ENCODE measurements around the gene FRMD1. TPM values are rescaled to one million over a fixed set of nuclear protein-coding genes. Genes with fewer than 3 reads are reported as not detected.

Gene FRMD1
- polyA plus RNA-seq, 3 donors = not detected

GRCh38 chr6:168092541-168092940 lies 13.5 kb upstream of the FRMD1 start:
- DNase-seq = no peak
- TF ChIP-seq CTCF (IDR thresholded peaks at IDR 0.05) = no peak
- H3K4me3 Mint-ChIP-seq = no peak overlapping the region

GRCh38 chr6:168091381-168092264 lies 12.6 kb upstream of the FRMD1 start:
- WGBS (ENCODE audit: insufficient coverage) = 93% methylated on average over 27 of the region's 28 CpGs
- no peak for DNase-seq
- H3K27ac Mint-ChIP-seq = no peak overlapping the region
- no peak overlapping the region for H3K4me3 Mint-ChIP-seq
- no peak overlapping the region for H2AFZ ChIP-seq (ENCODE audit: insufficient read depth, low read depth, low read length, poor library complexity, severe bottlenecking)
- H3K4me1 ChIP-seq (ENCODE audit: control insufficient read depth in 1 of 2, insufficient read depth in 2 of 2, low read length in 2 of 2) = no peaks in the 10 kb centered on the region
- H3K36me3 Mint-ChIP-seq = no peaks in the 10 kb centered on the region
- no peak overlapping the region for H3K27ac ChIP-seq (ENCODE audit: low read depth in 1 of 2, low read length in 2 of 2)
- H3K9me3 Mint-ChIP-seq = peaks cover 0 to 11% (median 3%) of the 10 kb centered on the region in 7 donors
- intact Hi-C loops (cut with micrococcal nuclease) = no loop called here
- no peaks in the 10 kb centered on the region for H3K36me3 ChIP-seq (replicated peaks in 1 of 2; ENCODE audit: control insufficient read depth in 1 of 2, insufficient read depth in 2 of 2, low read length in 2 of 2)
- H3K4me2 ChIP-seq (replicated peaks; ENCODE audit: extremely low read depth, low read length, poor library complexity, severe bottlenecking) = no peak overlapping the region
- no peaks in the 10 kb centered on the region for H3K4me1 Mint-ChIP-seq
- H3K4me3 ChIP-seq (replicated peaks in 1 of 3; ENCODE audit: low read depth in 2 of 3, low read length in 3 of 3) = no peak overlapping the region
- H3K9ac ChIP-seq (ENCODE audit: insufficient read depth, low read length, poor library complexity, severe bottlenecking) = no peak overlapping the region
- no peak for TF ChIP-seq CTCF (IDR thresholded peaks at IDR 0.05)
- H3K79me2 ChIP-seq (ENCODE audit: insufficient read depth, low read length) = no peaks in the 10 kb centered on the region
- H4K20me1 ChIP-seq (ENCODE audit: insufficient read depth, low read length) = no peaks in the 10 kb centered on the region
- no peaks in the 10 kb centered on the region for H3K27me3 ChIP-seq (ENCODE audit: control insufficient read depth in 2 of 2, insufficient read depth in 2 of 2, low read length in 2 of 2)
- peaks cover 0 to 10% of the 10 kb centered on the region in 2 donors for H3K9me3 ChIP-seq (replicated peaks in 1 of 2; ENCODE audit: control insufficient read depth in 1 of 2, insufficient read depth in 1 of 2, low read length in 2 of 2)
- H3K27me3 Mint-ChIP-seq (ENCODE audit: low read depth in 3 of 3) = peaks cover 2 to 6% (median 3%) of the 10 kb centered on the region in 3 donors

More at GRCh38 chr6:168092541-168092940, 13.5 kb upstream of the FRMD1 start:
- peaks cover 0 to 10% of the 10 kb centered on the region in 2 donors for H3K9me3 ChIP-seq (replicated peaks in 1 of 2; ENCODE audit: control insufficient read depth in 1 of 2, insufficient read depth in 1 of 2, low read length in 2 of 2)
- H3K79me2 ChIP-seq (ENCODE audit: insufficient read depth, low read length) = no peaks in the 10 kb centered on the region
- peaks cover 0 to 11% (median 3%) of the 10 kb centered on the region in 7 donors for H3K9me3 Mint-ChIP-seq
- H3K4me1 ChIP-seq (ENCODE audit: control insufficient read depth in 1 of 2, insufficient read depth in 2 of 2, low read length in 2 of 2) = no peaks in the 10 kb centered on the region
- no peak overlapping the region for H3K27ac ChIP-seq (ENCODE audit: low read depth in 1 of 2, low read length in 2 of 2)
- H3K27me3 Mint-ChIP-seq (ENCODE audit: low read depth in 3 of 3) = peaks cover 2 to 7% (median 3%) of the 10 kb centered on the region in 3 donors
- no peaks in the 10 kb centered on the region for H3K4me1 Mint-ChIP-seq
- intact Hi-C loops (cut with micrococcal nuclease) = no loop called here
- 68% methylated on average over 5 of the region's 8 CpGs for WGBS (ENCODE audit: insufficient coverage)
- no peaks in the 10 kb centered on the region for H3K36me3 ChIP-seq (replicated peaks in 1 of 2; ENCODE audit: control insufficient read depth in 1 of 2, insufficient read depth in 2 of 2, low read length in 2 of 2)
- no peak overlapping the region for H2AFZ ChIP-seq (ENCODE audit: insufficient read depth, low read depth, low read length, poor library complexity, severe bottlenecking)
- H3K9ac ChIP-seq (ENCODE audit: insufficient read depth, low read length, poor library complexity, severe bottlenecking) = no peak overlapping the region
- H3K27me3 ChIP-seq (ENCODE audit: control insufficient read depth in 2 of 2, insufficient read depth in 2 of 2, low read length in 2 of 2) = no peaks in the 10 kb centered on the region
- no peaks in the 10 kb centered on the region for H3K36me3 Mint-ChIP-seq
- H4K20me1 ChIP-seq (ENCODE audit: insufficient read depth, low read length) = no peaks in the 10 kb centered on the region
- no peak overlapping the region for H3K4me2 ChIP-seq (replicated peaks; ENCODE audit: extremely low read depth, low read length, poor library complexity, severe bottlenecking)
- H3K27ac Mint-ChIP-seq = no peak overlapping the region
- H3K4me3 ChIP-seq (replicated peaks in 1 of 3; ENCODE audit: low read depth in 2 of 3, low read length in 3 of 3) = no peak overlapping the region

Data from CD14-positive monocyte (primary cell).